ENCODE results near the gene DNER.

Gene DNER

GRCh38 chr2:229486673-229487072 lies 227.7 kb downstream of the DNER start:
- TF ChIP-seq, protein P1, sequence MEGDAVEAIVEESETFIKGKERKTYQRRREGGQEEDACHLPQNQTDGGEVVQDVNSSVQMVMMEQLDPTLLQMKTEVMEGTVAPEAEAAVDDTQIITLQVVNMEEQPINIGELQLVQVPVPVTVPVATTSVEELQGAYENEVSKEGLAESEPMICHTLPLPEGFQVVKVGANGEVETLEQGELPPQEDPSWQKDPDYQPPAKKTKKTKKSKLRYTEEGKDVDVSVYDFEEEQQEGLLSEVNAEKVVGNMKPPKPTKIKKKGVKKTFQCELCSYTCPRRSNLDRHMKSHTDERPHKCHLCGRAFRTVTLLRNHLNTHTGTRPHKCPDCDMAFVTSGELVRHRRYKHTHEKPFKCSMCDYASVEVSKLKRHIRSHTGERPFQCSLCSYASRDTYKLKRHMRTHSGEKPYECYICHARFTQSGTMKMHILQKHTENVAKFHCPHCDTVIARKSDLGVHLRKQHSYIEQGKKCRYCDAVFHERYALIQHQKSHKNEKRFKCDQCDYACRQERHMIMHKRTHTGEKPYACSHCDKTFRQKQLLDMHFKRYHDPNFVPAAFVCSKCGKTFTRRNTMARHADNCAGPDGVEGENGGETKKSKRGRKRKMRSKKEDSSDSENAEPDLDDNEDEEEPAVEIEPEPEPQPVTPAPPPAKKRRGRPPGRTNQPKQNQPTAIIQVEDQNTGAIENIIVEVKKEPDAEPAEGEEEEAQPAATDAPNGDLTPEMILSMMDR (conservative IDR thresholded peaks at IDR 0.05; ENCODE audit: low read depth, low read length): no peak
- no peak overlapping the region for H3K4me3 ChIP-seq (ENCODE audit: low read depth, low read length)
- DNase-seq (ENCODE audit: low read depth): no peak

DNA sequence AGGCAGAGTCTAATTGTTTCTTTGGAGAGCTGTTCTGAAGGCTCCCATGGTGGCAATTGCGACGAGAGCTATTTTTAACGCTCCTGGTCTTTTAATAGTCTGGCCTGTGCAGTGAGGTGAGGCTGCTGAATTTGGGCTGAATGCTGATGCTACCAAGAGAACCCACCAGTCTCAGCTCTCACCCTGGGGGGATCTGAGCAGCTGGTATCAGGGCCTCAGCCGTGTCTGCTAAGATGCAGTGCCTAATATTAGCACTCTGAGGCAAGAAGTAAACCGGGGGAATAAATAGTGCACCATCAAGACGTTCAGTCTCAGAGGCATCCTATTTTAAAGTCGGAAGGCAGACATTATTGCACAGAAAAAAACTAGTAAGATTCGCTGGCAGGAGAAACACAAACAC lies 228.5 kb downstream of the DNER start:
- no peak overlapping the region for H3K4me3 ChIP-seq (ENCODE audit: low read depth, low read length)
- no peak for DNase-seq (ENCODE audit: low read depth)
- TF ChIP-seq, protein P1 (conservative IDR thresholded peaks at IDR 0.05; ENCODE audit: low read depth, low read length): no peak

GRCh38 chr2:229477269-229477755 lies 237.0 kb downstream of the DNER start:
- TF ChIP-seq, protein P1 (conservative IDR thresholded peaks at IDR 0.05; ENCODE audit: low read depth, low read length): no peak
- no peak for DNase-seq (ENCODE audit: low read depth)

DNA sequence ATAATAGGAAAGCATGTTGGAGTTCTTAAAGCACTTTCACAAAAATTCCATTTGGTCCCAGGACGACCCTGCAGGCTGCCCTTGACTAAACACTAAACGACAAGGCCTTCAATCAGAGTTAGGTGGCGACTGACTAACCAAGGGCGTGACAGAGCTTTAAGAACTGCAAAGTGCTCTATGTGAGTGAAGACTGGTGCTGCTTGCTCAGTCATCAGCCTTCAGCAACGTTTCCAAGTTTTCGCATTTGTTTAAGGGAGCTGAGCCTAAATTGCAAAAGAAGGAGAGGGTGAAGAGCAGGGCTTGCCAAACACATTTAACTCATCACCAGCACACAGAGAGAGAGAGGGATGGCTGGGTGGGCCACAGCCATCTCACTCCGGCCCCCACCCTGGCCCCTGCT lies 238.6 kb downstream of the DNER start:
- no peak overlapping the region for H3K4me3 ChIP-seq (ENCODE audit: low read depth, low read length)
- DNase-seq (ENCODE audit: low read depth): no peak
- TF ChIP-seq, protein P1 (conservative IDR thresholded peaks at IDR 0.05; ENCODE audit: low read depth, low read length): no peak

More at GRCh38 chr2:229477269-229477755, 237.0 kb downstream of the DNER start:
- H3K4me3 ChIP-seq (ENCODE audit: low read depth, low read length): no peak overlapping the region

DNA sequence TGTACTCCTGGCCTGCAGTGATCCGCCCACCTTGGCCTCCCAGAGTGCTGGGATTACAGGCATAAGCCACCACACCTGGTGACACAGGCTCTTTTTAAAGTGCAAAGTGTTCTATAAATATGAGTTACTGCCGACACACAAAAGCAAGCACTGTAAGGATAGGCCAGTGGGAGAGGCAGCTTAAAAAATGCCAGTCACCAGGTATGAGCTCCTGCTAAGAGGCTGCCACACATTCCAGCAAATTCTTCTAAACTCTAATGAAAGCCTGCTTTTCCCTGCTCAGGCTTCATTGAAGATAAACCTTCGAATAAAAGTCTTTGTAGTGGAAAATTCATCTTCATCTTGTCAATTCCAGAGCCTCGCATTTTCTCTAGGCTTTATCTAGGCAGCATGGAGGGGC lies 240.2 kb downstream of the DNER start:
- TF ChIP-seq, protein P1 (conservative IDR thresholded peaks at IDR 0.05; ENCODE audit: low read depth, low read length): no peak
- H3K4me3 ChIP-seq (ENCODE audit: low read depth, low read length): no peak overlapping the region
- no peak for DNase-seq (ENCODE audit: low read depth)

GRCh38 chr2:229470781-229471180 lies 243.6 kb downstream of the DNER start:
- no peak overlapping the region for H3K4me3 ChIP-seq (ENCODE audit: low read depth, low read length)
- TF ChIP-seq, protein P1 (conservative IDR thresholded peaks at IDR 0.05; ENCODE audit: low read depth, low read length): no peak
- DNase-seq (ENCODE audit: low read depth): no peak

- TF ChIP-seq, protein P1 (conservative IDR thresholded peaks at IDR 0.05; ENCODE audit: low read depth, low read length): no peak
- no peak for DNase-seq (ENCODE audit: low read depth)
- H3K4me3 ChIP-seq (ENCODE audit: low read depth, low read length): no peak overlapping the region
Observed at GRCh38 chr2:229467783-229468182, 246.6 kb downstream of the DNER start.

All from choroid plexus epithelial cell (primary cell).